Pancreas (tissue), 10 donors: Measurements from ENCODE around the gene LDLRAP1. TPM values are rescaled to one million over a fixed set of nuclear protein-coding genes. Genes with fewer than 3 reads are reported as not detected.
A peak's percentile ranks its signal among the peaks of the same experiment; 100 is the strongest.

Experiments used
- ATAC-seq, 4 donors: fragments of 200-7000 bp; cut with Tn5 transposase; one replicate each; pipeline versions ENCODE4 v1.8.0 to v1.9.1; 2020; ENCODE audit warnings: mild to moderate bottlenecking in 4 of 4, moderate library complexity in 4 of 4
- DNase-seq, 6 donors: peaks; one replicate each; pipeline ENCODE4 v3.0.0-alpha.2; 2020
- FAIRE-seq: peaks from 2 replicates; lab custom pipeline; 2012; peaks lifted over from hg19 to GRCh38; lab: Jason Lieb, UNC
- H3K27ac ChIP-seq, 4 donors: fragments of 200-600 bp; sonication (generic); 1 replicate in 3 of 4; 2 replicates in 1 of 4; pipeline versions ENCODE4 v1.5.0 to v1.8.0; 2020
- H3K27me3 ChIP-seq, 4 donors: fragments of 200-600 bp; one replicate each; pipeline ENCODE4 v1.8.0; 2021
- H3K36me3 ChIP-seq, 3 donors: fragments of 200-600 bp; sonication (generic) in 1 of 3; one replicate each; pipeline versions ENCODE4 v1.5.0 to v1.8.0; 2020 to 2021
- H3K4me1 ChIP-seq, 3 donors: fragments of 200-600 bp; one replicate each; pipeline ENCODE4 v1.8.0; 2021
- H3K4me3 ChIP-seq, 4 donors: fragments of 200-600 bp; sonication (generic) in 2 of 4; one replicate each; pipeline versions ENCODE4 v1.5.0 to v1.8.0; 2020 to 2021
- H3K9me3 ChIP-seq, 4 donors: fragments of 200-600 bp; one replicate each; pipeline ENCODE4 v1.8.0; 2021
- CTCF ChIP-seq, 4 donors: fragments of 200-600 bp; sonication (generic) in 3 of 4; IDR thresholded peaks; one replicate each; pipeline versions ENCODE4 v1.5.0 to v1.8.0; 2021; ENCODE audit warnings: antibody characterized with exemption in 4 of 4
- WGBS, 2 donors: extraction: QIAGEN DNeasy Blood & Tissue Kit; methylation state at CpG; one replicate each; pipeline ENCODE4 v1.1.7; 2013; 5-methylcytosine and 5-hydroxymethylcytosine counted together
- intact Hi-C, 3 donors: fragments of 100-400 bp; cut with DNase I; formaldehyde crosslinking; loops; one replicate each; pipeline versions ENCODE4 v1.11.1 to v1.14.2; 2022
- polyA plus RNA-seq, 2 donors: library from polyadenylated mRNA; stranded (reverse); fragments of 200-250 nt; gene quantifications; one replicate each; pipeline ENCODE4 v1.2.3, GENCODE V29; 2013
- total RNA-seq, 6 donors: library from RNA; stranded (reverse); fragmentation: NEBNext Ultra II Directional in 4 of 6; extraction: Animal tissue kit (Norgen Biotek cat#: 25700) in 4 of 6; gene quantifications; one replicate each; pipeline versions ENCODE4 v1.2.1 to v1.2.4, GENCODE V29; 2021 to 2023
- donor health status: healthy with polysubstance abuse.
- donor health status: DM: no; HTN: no; CAD: no; lungs with moderate emphysema.
- donor health status: DM: no; HTN: no; CAD: no.
- donor health status: control.
- donor health status: control.
- donor health status: Bipolar disorder and iron deficiency.
- donor health status: DM: yes; HTN: yes; CAD: no.
- donor health status: DM: no; HTN: no; CAD: no.
- donor health status: DM: no; HTN: no; CAD: no.
- donor health status: DM: yes; HTN: yes; CAD: no.

LDLRAP1 gene
- total and polyA plus RNA-seq, 8 donors = 21.0 to 71.9 (median 23.7) TPM

GRCh38 chr1:25561421-25562100, 18.2 kb downstream of the LDLRAP1 start:
- no peak for DNase-seq
- Histone ChIP-seq H3K36me3 (peaks cover 0 to 54% (median 0%) of the 10 kb centered on the region in 3 donors), H3K27ac (no peak overlapping the region), H3K4me3 (no peak overlapping the region), H3K27me3 (no peaks in the 10 kb centered on the region), H3K4me1 (no peaks in the 10 kb centered on the region), H3K9me3 (no peaks in the 10 kb centered on the region)
- FAIRE-seq = no peak
- ATAC-seq = no peak
- 84 to 85% methylated on average over 8 of the region's 8 CpGs for WGBS, 2 donors
- intact Hi-C loops = no loop called here
- no peak for TF ChIP-seq CTCF (IDR thresholded peaks at IDR 0.05)

- DNase-seq (no peak), ATAC-seq (peak in 3 of 4 donors; percentile 11 to 42 (median 30)), FAIRE-seq (no peak)
- Histone ChIP-seq H3K9me3 (no peaks in the 10 kb centered on the region), H3K36me3 (peaks cover 0 to 51% (median 0%) of the 10 kb centered on the region in 3 donors), H3K4me1 (no peaks in the 10 kb centered on the region), H3K4me3 (no peak overlapping the region), H3K27ac (no peak overlapping the region), H3K27me3 (no peaks in the 10 kb centered on the region)
- no peak for TF ChIP-seq CTCF (IDR thresholded peaks at IDR 0.05)
- 67 to 68% methylated on average over 8 of the region's 8 CpGs for WGBS, 2 donors
- intact Hi-C loops = no loop called here
These were observed 18.9 kb downstream of the LDLRAP1 start for GRCh38 chr1:25562101-25562927.

GRCh38 chr1:25562928-25563283, 19.5 kb downstream of the LDLRAP1 start:
- peak in 1 of 6 donors; percentile 18 for DNase-seq
- H3K36me3 ChIP-seq = peaks cover 0 to 49% (median 0%) of the 10 kb centered on the region in 3 donors
- intact Hi-C loops = no loop called here
- 71 to 87% methylated on average over 9 of the region's 9 CpGs for WGBS, 2 donors
- no peaks in the 10 kb centered on the region for H3K27me3 ChIP-seq
- H3K4me3 ChIP-seq = no peak overlapping the region
- ATAC-seq = no peak
- no peak for TF ChIP-seq CTCF (IDR thresholded peaks at IDR 0.05)
- no peak overlapping the region for H3K27ac ChIP-seq
- H3K4me1 ChIP-seq = no peaks in the 10 kb centered on the region
- H3K9me3 ChIP-seq = no peaks in the 10 kb centered on the region
- FAIRE-seq = no peak

- FAIRE-seq (no peak), ATAC-seq (no peak), DNase-seq (peak in 1 of 6 donors; percentile 37)
- Histone ChIP-seq H3K9me3 (no peaks in the 10 kb centered on the region), H3K27ac (no peak overlapping the region), H3K4me1 (no peaks in the 10 kb centered on the region), H3K36me3 (peaks cover 0 to 44% (median 0%) of the 10 kb centered on the region in 3 donors), H3K27me3 (no peaks in the 10 kb centered on the region), H3K4me3 (no peak overlapping the region)
- intact Hi-C loops = no loop called here
- WGBS, 2 donors = 92 to 93% methylated on average over 20 of the region's 20 CpGs
- TF ChIP-seq CTCF (IDR thresholded peaks at IDR 0.05) = no peak
These were observed 20.2 kb downstream of the LDLRAP1 start for GRCh38 chr1:25563330-25564215.
